AG10803 (cell line): ENCODE results near the gene NARS2.
"Not testable (repeated sequence)": the region's sequence is repeated elsewhere in the genome, so short reads cannot be mapped to it uniquely, and the experiment has no call there.

Source experiments
- DNase-seq: peaks from one replicate; pipeline ENCODE4 v3.0.0; 2010; ENCODE audit warnings: low read depth
- H3K4me3 ChIP-seq: 2 replicates; pipeline ENCODE4 v1.5.1; 2011; ENCODE audit warnings: mild to moderate bottlenecking, low read length, control low read depth
- TF ChIP-seq, protein P1 (sequence below): conservative IDR thresholded peaks from 2 replicates; pipeline ENCODE4 v1.5.1; 2011; ENCODE audit warnings: mild to moderate bottlenecking, low read length, control low read depth, inconsistent platforms

NARS2 gene

DNA sequence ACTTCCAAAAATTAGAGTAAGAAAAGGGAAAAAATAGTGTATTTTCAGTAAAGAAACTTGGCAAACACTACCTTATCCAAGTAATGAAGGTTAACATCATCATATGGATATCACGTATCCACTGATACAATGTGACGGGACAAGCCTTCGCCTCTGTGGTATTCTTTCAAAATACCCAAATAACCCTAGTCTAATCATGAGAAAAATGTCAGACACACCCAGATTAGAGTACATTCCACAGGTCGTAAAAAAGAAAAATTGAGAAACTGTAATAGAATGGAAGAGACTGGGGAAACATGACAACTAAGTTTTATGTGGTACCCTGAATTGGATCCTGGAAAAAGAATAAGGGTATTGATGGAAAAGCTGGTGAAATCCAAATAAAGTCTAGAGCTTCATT lies 48.9 kb downstream of the NARS2 start:
- TF ChIP-seq, protein P1, sequence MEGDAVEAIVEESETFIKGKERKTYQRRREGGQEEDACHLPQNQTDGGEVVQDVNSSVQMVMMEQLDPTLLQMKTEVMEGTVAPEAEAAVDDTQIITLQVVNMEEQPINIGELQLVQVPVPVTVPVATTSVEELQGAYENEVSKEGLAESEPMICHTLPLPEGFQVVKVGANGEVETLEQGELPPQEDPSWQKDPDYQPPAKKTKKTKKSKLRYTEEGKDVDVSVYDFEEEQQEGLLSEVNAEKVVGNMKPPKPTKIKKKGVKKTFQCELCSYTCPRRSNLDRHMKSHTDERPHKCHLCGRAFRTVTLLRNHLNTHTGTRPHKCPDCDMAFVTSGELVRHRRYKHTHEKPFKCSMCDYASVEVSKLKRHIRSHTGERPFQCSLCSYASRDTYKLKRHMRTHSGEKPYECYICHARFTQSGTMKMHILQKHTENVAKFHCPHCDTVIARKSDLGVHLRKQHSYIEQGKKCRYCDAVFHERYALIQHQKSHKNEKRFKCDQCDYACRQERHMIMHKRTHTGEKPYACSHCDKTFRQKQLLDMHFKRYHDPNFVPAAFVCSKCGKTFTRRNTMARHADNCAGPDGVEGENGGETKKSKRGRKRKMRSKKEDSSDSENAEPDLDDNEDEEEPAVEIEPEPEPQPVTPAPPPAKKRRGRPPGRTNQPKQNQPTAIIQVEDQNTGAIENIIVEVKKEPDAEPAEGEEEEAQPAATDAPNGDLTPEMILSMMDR, result no peak
- no peak overlapping the region for H3K4me3 ChIP-seq
- no peak for DNase-seq

- DNase-seq, result no peak
- TF ChIP-seq, protein P1, result no peak
- H3K4me3 ChIP-seq, result no peak overlapping the region
Measured at GRCh38 chr11:78520230-78520629, 54.4 kb downstream of the NARS2 start.

- DNase-seq, result no peak
- TF ChIP-seq, protein P1, result no peak
- H3K4me3 ChIP-seq, result no peak overlapping the region
Measured at GRCh38 chr11:78516281-78516680, 58.4 kb downstream of the NARS2 start.

- no peak for DNase-seq
- no peak overlapping the region for H3K4me3 ChIP-seq
- TF ChIP-seq, protein P1, result no peak
Measured at GRCh38 chr11:78514922-78515502, 59.7 kb downstream of the NARS2 start.

GRCh38 chr11:78513085-78513484 lies 61.6 kb downstream of the NARS2 start:
- not testable (repeated sequence) for DNase-seq, H3K4me3 ChIP-seq

- no peak overlapping the region for H3K4me3 ChIP-seq
- no peak for DNase-seq
- TF ChIP-seq, protein P1, result no peak
Measured at GRCh38 chr11:78510597-78510996, 64.1 kb downstream of the NARS2 start.

GRCh38 chr11:78510025-78510596 lies 64.6 kb downstream of the NARS2 start:
- no peak for DNase-seq
- no peak overlapping the region for H3K4me3 ChIP-seq
- TF ChIP-seq, protein P1, result no peak
